GM19043 (cell line): ENCODE data around the gene CKLF.

Source experiments
- ATAC-seq: cut with Tn5 transposase; IDR thresholded peaks from one replicate; pipeline ENCODE4 v1.9.1; 2021; ENCODE audit warnings: low read depth; ENCODE audit not compliant: unreplicated experiment

The CKLF gene

GRCh38 chr16:66516808-66517585 is 35.4 kb upstream of the CKLF start:
- ATAC-seq: peak; percentile 96

DNA sequence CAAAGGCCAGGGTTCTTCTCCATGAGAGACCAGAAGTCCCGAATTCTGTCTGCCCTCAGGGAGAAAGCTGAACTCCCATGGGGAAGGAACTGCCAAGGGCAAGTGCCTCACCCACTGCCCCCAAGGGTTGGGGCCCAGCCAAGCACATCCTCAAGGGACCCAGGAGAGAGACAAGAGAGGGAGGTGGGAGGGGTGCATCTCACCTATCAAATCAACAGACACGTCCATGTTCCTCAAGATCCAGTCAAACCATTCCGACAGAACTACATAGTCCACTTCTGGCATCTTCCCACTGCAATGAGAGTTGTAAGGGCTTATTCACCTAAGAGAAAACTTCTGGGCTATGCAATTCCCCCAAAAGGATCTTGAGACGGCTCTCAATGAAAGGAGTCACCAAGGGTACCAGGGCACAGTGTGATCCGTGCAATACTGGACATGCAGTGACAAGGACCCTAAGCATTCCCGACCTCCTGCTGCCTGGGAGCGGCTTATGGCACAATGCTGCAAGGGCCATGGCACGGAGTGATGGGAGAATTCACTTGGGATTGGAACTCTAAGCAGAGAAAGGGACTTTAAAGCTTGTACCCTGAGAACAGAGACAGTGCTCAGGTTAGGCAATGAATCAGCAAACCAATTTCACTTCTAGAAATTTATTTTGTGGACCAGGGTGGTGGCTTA is 34.7 kb upstream of the CKLF start:
- no peak for ATAC-seq

- ATAC-seq: no peak
Measured at GRCh38 chr16:66519482-66520373, 32.6 kb upstream of the CKLF start.

GRCh38 chr16:66520406-66521170 is 31.8 kb upstream of the CKLF start:
- ATAC-seq: no peak

- no peak for ATAC-seq
Measured at GRCh38 chr16:66521252-66521713, 31.1 kb upstream of the CKLF start.

- peak; percentile 48 for ATAC-seq
Measured at GRCh38 chr16:66521951-66522771, 30.2 kb upstream of the CKLF start.

- no peak for ATAC-seq
Measured at GRCh38 chr16:66522816-66523590, 29.4 kb upstream of the CKLF start.

- peak; percentile 35 for ATAC-seq
Measured at GRCh38 chr16:66523861-66524354, 28.5 kb upstream of the CKLF start.

DNA sequence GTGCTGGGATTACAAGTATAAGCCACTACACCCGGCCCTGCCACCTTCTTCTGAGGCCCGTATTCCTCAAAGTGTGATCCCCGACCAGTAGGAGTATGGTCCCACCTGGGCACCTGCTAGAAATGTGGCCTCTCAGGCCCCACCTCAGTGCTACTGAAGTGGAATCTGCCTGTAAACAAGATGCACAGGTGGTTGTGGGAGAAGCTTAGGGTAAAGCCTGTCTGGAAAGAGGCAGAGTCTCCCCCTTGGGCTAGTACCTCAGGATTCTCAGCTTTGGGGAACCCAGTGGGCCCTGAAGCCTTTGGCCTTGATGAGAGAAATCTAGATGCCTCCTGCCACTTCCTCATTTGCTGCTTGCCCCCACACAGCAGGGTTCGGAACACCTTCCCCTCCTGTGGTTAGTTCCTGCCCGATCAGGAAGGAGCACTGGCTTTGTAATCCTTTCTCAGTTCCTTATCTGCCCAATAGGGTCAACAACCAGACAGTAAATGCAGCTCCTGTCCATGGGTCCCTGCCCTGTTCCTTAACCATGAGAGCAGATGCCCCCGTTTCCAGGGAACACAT is 27.7 kb upstream of the CKLF start:
- ATAC-seq: peak; percentile 65

DNA sequence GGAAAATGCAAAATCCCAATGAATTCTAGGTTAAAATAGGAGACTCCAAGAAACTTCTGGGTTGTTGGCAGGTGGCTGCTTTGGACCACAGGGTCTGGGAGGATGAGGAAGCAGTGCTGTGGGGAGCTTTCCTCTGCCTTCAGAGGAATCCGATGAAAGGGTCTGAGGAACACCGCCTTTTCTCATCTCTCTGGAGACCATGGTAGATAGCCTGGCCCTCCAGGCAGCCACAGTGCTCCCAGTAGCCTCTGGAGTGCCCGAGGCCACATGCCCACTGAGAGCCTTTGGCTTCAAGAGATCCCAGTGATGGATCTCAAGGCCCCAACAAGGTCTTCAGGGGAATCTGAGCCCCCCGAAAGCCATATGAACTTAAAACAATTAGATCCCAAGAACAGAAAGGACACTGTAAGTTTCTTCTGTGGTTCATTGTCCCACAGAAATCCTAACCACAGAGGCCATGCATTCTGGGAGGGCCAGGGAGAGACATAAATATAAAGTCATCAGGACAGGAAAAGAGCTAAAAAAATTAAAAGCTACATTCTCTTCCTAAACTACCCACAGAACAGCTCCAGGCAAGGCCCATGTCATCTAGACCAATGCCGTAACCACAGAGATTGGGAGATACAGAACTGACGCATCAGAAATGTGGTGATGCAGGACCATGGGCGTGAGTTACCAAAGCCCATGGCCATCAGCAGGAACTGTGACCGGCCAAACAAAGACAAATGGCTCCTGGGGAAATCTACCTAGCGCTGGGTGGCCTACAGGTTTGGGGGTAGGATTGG is 26.8 kb upstream of the CKLF start:
- ATAC-seq: no peak

- ATAC-seq: no peak
Measured at GRCh38 chr16:66528294-66528693, 24.1 kb upstream of the CKLF start.

GRCh38 chr16:66529475-66529874 is 22.9 kb upstream of the CKLF start:
- ATAC-seq: no peak

DNA sequence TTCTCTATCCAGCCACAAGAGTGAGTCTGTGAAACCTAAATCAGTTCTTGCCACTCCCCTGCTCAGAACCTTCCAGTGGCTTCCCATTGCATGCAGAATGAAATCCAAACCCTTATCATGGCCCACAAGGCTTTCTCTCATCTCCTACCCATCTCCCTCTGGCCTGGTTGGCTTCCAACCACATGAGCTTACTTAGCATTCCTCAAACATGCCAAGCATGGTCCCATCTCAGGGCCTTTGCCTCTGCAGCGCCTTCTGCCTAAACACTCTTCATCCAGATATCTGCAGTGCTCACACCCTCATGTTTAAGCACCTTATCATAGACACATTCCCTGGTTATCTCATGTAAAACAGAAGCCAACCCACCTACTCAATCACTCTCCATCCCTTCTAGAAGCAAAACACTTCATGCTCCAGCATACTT is 18.0 kb upstream of the CKLF start:
- no peak for ATAC-seq

DNA sequence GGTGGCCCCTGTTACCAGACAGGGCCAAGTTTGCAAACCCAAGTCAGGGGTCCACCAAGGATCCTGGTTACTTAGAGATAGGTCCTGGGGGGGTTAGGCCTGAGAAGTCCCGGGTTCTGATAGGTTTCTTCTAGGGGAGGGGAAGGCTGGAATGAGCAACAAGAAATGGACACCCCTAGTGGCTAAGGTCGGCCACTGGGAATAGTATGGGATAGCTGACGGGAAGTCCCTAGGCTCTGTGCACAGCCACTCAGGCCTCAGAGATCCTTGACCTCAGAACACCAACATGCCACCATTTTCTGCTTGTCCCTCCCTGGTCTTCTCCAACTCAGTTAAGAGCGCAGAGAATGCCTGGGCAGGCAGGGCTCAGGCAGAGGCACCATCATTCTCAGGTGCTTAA is 15.9 kb upstream of the CKLF start:
- ATAC-seq: no peak

DNA sequence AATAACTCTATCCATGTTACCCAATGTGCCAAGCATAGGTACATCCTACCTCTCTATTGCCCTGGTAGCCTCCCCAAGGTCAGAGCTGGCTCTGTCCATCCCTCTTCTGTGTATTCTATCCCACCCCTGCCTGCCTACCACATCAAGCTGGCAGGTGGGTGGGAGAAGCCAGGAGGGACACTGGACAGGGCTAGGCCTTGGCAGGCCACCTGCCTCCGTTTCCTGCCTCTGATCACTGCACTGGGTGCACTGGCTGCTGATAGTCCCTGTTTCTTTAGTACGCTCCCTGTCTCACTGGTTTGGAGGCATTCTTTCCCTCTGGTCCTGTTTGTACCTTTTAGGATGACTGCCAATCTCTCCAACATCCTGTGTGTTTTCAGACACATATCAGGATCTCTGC is 15.1 kb upstream of the CKLF start:
- ATAC-seq: no peak

DNA sequence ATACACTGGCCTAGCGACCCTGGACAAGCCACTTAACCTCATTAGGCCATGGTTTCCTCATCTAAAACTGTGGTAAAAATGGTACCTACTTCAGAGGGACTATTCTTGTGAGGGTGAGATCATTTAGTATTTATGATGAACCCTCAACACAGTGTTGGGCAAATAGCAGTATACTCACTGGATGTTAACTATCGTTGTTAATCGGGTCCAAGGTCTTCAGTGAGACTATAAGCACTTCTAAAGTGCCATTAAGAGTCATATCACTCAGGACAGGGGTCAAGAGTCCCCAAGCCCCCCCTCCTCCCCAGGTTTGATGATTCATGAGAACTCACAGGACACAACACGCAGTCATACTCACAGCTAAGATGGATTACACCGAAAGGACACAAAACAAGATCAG is 13.5 kb upstream of the CKLF start:
- ATAC-seq: no peak
